K562 (cell line): ENCODE results near the gene THADA. TPM values are rescaled to one million over a fixed set of nuclear protein-coding genes. Genes with fewer than 3 reads are reported as not detected.

Experiments
- ATAC-seq: fragments of 200-7000 bp; cut with Tn5 transposase; 3 replicates; pipeline ENCODE4 v1.9.1; 2020; ENCODE audit warnings: moderate library complexity
- BruUV-seq: library from RNA; stranded (reverse); fragments of 400-500 nt; replicated peaks from 2 replicates; lab custom pipeline; 2021; lab: Mats Ljungman, UMichigan
- CTCF ChIA-PET: fragments of 300-600 bp; formaldehyde crosslinking; extraction: SDS; loops from one replicate; lab custom pipeline; 2021; ENCODE audit warnings: low intra/inter-chr PET ratio; lab: Yijun Ruan, JAX
- POLR2A ChIA-PET: fragments of 300-600, 350-650 bp; sonication (Branson Sonifier 250); formaldehyde crosslinking; extraction: SDS; loops from one replicate; lab custom pipeline; 2021; ENCODE audit warnings: antibody characterized with exemption, inconsistent platforms; lab: Yijun Ruan, JAX
- DNase-seq, 4 experiments: peaks; one replicate each; pipeline versions ENCODE4 v3.0.0 to v3.0.0-alpha.2; 2011 to 2018; ENCODE audit warnings: low spot score in 3 of 4, mixed read lengths in 3 of 4; ENCODE audit errors: extremely low read depth in 1 of 4
- FAIRE-seq: peaks from 2 replicates; lab custom pipeline; 2011; peaks lifted over from hg19 to GRCh38; lab: Jason Lieb, UNC
- H2AFZ ChIP-seq: 2 replicates; pipeline ENCODE4 v1.6.0; 2011; ENCODE audit warnings: low read depth, low read length, control low read depth, inconsistent platforms
- H3K27ac ChIP-seq: fragments of 200-600 bp; 3 replicates; pipeline ENCODE4 v1.8.0; 2011; ENCODE audit warnings: low read depth, mild to moderate bottlenecking, control low read depth, inconsistent platforms, low read length, moderate library complexity, mixed read lengths; ENCODE audit errors: extremely low read depth
- H3K27me3 ChIP-seq, 2 experiments: fragments of 300-600 bp in 1 of 2; 2 replicates in 1 of 2; 3 replicates in 1 of 2; pipeline versions ENCODE4 v1.6.0 to v1.8.0; 2011; ENCODE audit warnings: inconsistent platforms in 2 of 2, low read length in 2 of 2, mild to moderate bottlenecking in 1 of 2, mixed read lengths in 1 of 2, moderate library complexity in 1 of 2; ENCODE audit not compliant: control insufficient read depth in 2 of 2, insufficient read depth in 2 of 2
- H3K36me3 ChIP-seq: fragments of 300-600 bp; 3 replicates; pipeline ENCODE4 v1.8.0; 2011; ENCODE audit warnings: mild to moderate bottlenecking, low read length, inconsistent platforms; ENCODE audit not compliant: control insufficient read depth, insufficient read depth
- H3K4me1 ChIP-seq, 2 experiments: fragments of 200-600 bp in 1 of 2; replicated peaks in 1 of 2; 2 replicates in 1 of 2; 3 replicates in 1 of 2; pipeline versions ENCODE4 v1.5.1 to v1.8.0; 2011; ENCODE audit warnings: inconsistent platforms in 2 of 2, low read length in 2 of 2, mild to moderate bottlenecking in 1 of 2, mixed read lengths in 1 of 2, moderate library complexity in 1 of 2; ENCODE audit not compliant: control insufficient read depth in 2 of 2, insufficient read depth in 2 of 2
- H3K4me2 ChIP-seq: 2 replicates; pipeline ENCODE4 v1.6.1; 2011; ENCODE audit warnings: low read length, control low read depth, inconsistent platforms, mixed read lengths; ENCODE audit not compliant: insufficient read depth
- H3K4me3 ChIP-seq: fragments of 200-600 bp; sonication (generic), shearing (Covaris generic); 2 replicates; pipeline ENCODE4 v1.5.1; 2016; ENCODE audit warnings: control low read depth, inconsistent platforms
- H3K79me2 ChIP-seq: fragments of 200-600 bp; 3 replicates; pipeline ENCODE4 v1.8.0; 2011; ENCODE audit warnings: low read length, inconsistent platforms; ENCODE audit not compliant: control insufficient read depth, insufficient read depth
- H3K9ac ChIP-seq, 2 experiments: 2 replicates each; pipeline versions ENCODE4 v1.6.0 to v1.6.1; 2011; ENCODE audit warnings: low read depth in 2 of 2, low read length in 2 of 2, control low read depth in 1 of 2, inconsistent platforms in 1 of 2, mild to moderate bottlenecking in 1 of 2, mixed read lengths in 1 of 2; ENCODE audit not compliant: insufficient read depth in 1 of 2
- H3K9me1 ChIP-seq: one replicate; pipeline ENCODE4 v1.6.0; 2011; ENCODE audit warnings: inconsistent platforms, mild to moderate bottlenecking, low read length, moderate library complexity; ENCODE audit not compliant: control insufficient read depth, insufficient read depth
- H3K9me3 ChIP-seq: replicated peaks from 2 replicates; pipeline ENCODE4 v1.5.1; 2011; ENCODE audit warnings: low read depth, low read length, inconsistent platforms; ENCODE audit not compliant: control insufficient read depth, insufficient read depth
- H4K20me1 ChIP-seq: replicated peaks from 2 replicates; pipeline ENCODE4 v1.6.1; 2011; ENCODE audit warnings: low read length, inconsistent platforms, mixed read lengths; ENCODE audit not compliant: control insufficient read depth, insufficient read depth
- ATF7 ChIP-seq: fragments of 450-650 bp; IDR thresholded peaks from 2 replicates; pipeline ENCODE4 v1.7.1; 2014; ENCODE audit warnings: mild to moderate bottlenecking, moderate library complexity
- CREM ChIP-seq: IDR thresholded peaks from 2 replicates; pipeline ENCODE4 v1.6.1; 2014; ENCODE audit warnings: antibody characterized with exemption, low read depth
- E2F6 ChIP-seq, 2 experiments: IDR thresholded peaks; 2 replicates each; pipeline ENCODE4 v1.6.1; 2011; ENCODE audit warnings: borderline replicate concordance in 1 of 2, control low read depth in 1 of 2, low read depth in 1 of 2, low read length in 1 of 2, mild to moderate bottlenecking in 1 of 2, mixed read lengths in 1 of 2, moderate library complexity in 1 of 2; ENCODE audit not compliant: insufficient read depth in 1 of 2, insufficient read length in 1 of 2, poor library complexity in 1 of 2, severe bottlenecking in 1 of 2; ENCODE audit errors: extremely low read depth in 1 of 2
- FOXP1 ChIP-seq: sonication (generic); formaldehyde crosslinking; IDR thresholded peaks from 2 replicates; pipeline ENCODE4 v1.8.0; 2022; ENCODE audit warnings: mild to moderate bottlenecking, missing genetic modification reagents
- FUS ChIP-seq: fragments of 200-400 bp; formaldehyde crosslinking; optimal IDR thresholded peaks from 2 replicates; pipeline ENCODE3; 2017; ENCODE audit warnings: low read depth, low read length
- GTF2E2 ChIP-seq: fragments of 200-800 bp; sonication (Bioruptor generic); IDR thresholded peaks from 2 replicates; pipeline ENCODE4 v1.6.1; 2016; ENCODE audit warnings: missing genetic modification characterization, missing compliant biosample characterization
- HSF4 ChIP-seq: fragments of 250-450 bp; sonication (Bioruptor Pico); IDR thresholded peaks from 2 replicates; pipeline ENCODE4 v2.1.2; 2022; ENCODE audit warnings: mild to moderate bottlenecking, moderate library complexity, borderline replicate concordance
- KDM5B ChIP-seq: fragments of 200-600 bp; sonication (generic); IDR thresholded peaks from 2 replicates; pipeline ENCODE4 v1.6.1; 2012; ENCODE audit warnings: low read depth, mild to moderate bottlenecking, moderate library complexity, low read length, control low read depth, inconsistent platforms; ENCODE audit not compliant: insufficient replicate concordance
- NKRF ChIP-seq: fragments of 450-650 bp; IDR thresholded peaks from 2 replicates; pipeline ENCODE4 v1.6.1; 2016; ENCODE audit warnings: borderline replicate concordance
- SRF ChIP-seq, 2 experiments: fragments of 250-450, 450-650 bp in 1 of 2; sonication (Bioruptor Pico) in 1 of 2; sonication (generic) in 1 of 2; formaldehyde crosslinking; IDR thresholded peaks; 2 replicates each; pipeline versions ENCODE4 v1.5.0 to v1.5.1; 2020 to 2022; ENCODE audit warnings: mild to moderate bottlenecking in 1 of 2, missing genetic modification reagents in 1 of 2
- TBP ChIP-seq: optimal IDR thresholded peaks from 2 replicates; pipeline ENCODE3; 2011; ENCODE audit warnings: low read depth, low read length, improper control_type of control experiment
- TSHZ1 ChIP-seq: fragments of 250-450 bp; sonication (Bioruptor Pico); IDR thresholded peaks from 2 replicates; pipeline ENCODE4 v1.4.0; 2020; ENCODE audit warnings: mild to moderate bottlenecking, moderate library complexity
- WGBS: fragments of 100-300 bp; shearing (Covaris generic); methylation state at CpG from one replicate; pipeline ENCODE4 v1.1.6; 2016; ENCODE audit warnings: low coverage, mixed read lengths; ENCODE audit not compliant: insufficient coverage; ENCODE audit errors: missing lambda C conversion rate; 5-methylcytosine and 5-hydroxymethylcytosine counted together
- in situ Hi-C: fragments of 300-500 bp; cut with MboI; formaldehyde crosslinking; loops from 4 replicates; pipeline ENCODE4 v1.15.0; 2018; ENCODE audit warnings: inconsistent platforms, mixed read lengths
- intact Hi-C: fragments of 100-400 bp; cut with micrococcal nuclease; formaldehyde crosslinking; loops from 2 replicates; pipeline ENCODE4 v1.14.2; 2022
- polyA plus RNA-seq, 8 experiments: library from polyadenylated mRNA; depleted of rRNA in 4 of 8; stranded (reverse) in 5 of 8; unstranded in 3 of 8; fragments of >200 nt; fragmentation: Nextera tagmentation in 2 of 8; fragmentation: Illumina TruSeq in 1 of 8; extraction: Ambion mirVana in 2 of 8; extraction: Trizol in 1 of 8; gene quantifications; 2 replicates each; pipeline versions ENCODE4 v1.2.1 to v1.2.3, GENCODE V29; 2011 to 2014; ENCODE audit warnings: inconsistent platforms in 1 of 8, missing spikeins in 1 of 8
- total RNA-seq, 7 experiments: library from RNA; depleted of rRNA in 6 of 7; stranded (reverse); fragments of >200 nt in 6 of 7; fragmentation: Illumina TruSeq in 2 of 7; extraction: Trizol in 2 of 7; gene quantifications; 2 replicates each; pipeline versions ENCODE4 v1.2.1 to v1.2.3, GENCODE V29; 2011 to 2021; ENCODE audit warnings: low replicate concordance in 1 of 7

THADA gene
- total and polyA plus RNA-seq, 9 of the 15 experiments (the other 6 are each of a cell fraction or from before 2014, with no cell fraction given) = 17.8 to 34.7 (median 31.9) TPM

GRCh38 chr2:43226558-43226954, 369.3 kb downstream of the THADA start, which contains the start of gene ZFP36L2:
ZFP36L2 (minus strand) TSS chr2:43226606; CDS start chr2:43226315, 291 bp downstream.
- Histone ChIP-seq H3K4me1 (peaks cover 12 to 47% of the 10 kb centered on the region in 2 experiments; a peak in 4 of 5 replicates), H4K20me1 (no peaks in the 10 kb centered on the region; the same call in 1 of the 2 replicates), H3K9me1 (no peaks in the 10 kb centered on the region), H3K79me2 (peaks cover 63% of the 10 kb centered on the region), H3K4me3 (peak within 1 kb of the TSS; percentile 62), H3K9me3 (no peaks in the 10 kb centered on the region), H3K4me2 (peak within 1 kb of the TSS; percentile 81), H3K36me3 (peaks cover 45% of the 10 kb centered on the region), H2AFZ (peak within 1 kb of the TSS; percentile 85), H3K9ac (peak within 1 kb of the TSS; percentile 93 to 99), H3K27me3 (no peaks in the 10 kb centered on the region), H3K27ac (peak within 1 kb of the TSS; percentile 97)
- 0% methylated on average over 13 of the region's 58 CpGs for WGBS
- in situ Hi-C loops (loop anchor here (5.0 to 10.0 kb wide), 3 partner anchors 52 to 399 kb away; no protein-coding TSS in a partner anchor), intact Hi-C loops (loop anchor here (1.0 to 5.0 kb wide), 6 partner anchors 36 to 398 kb away; no protein-coding TSS in a partner anchor)
- POLR2A ChIA-PET = interaction anchor here (0.6 to 2.0 kb wide), 23 partner anchors 8 to 417 kb away, joined by 3 to 10 read pairs (median 4); no protein-coding TSS in a partner anchor
- DNase-seq = peak; percentile 95 to 99 (median 96)
- no peak for FAIRE-seq
- CTCF ChIA-PET = interaction anchor here (0.8 to 6.3 kb wide), 3 partner anchors 280 to 351 kb away, joined by 4 to 41 read pairs (median 4); no protein-coding TSS in a partner anchor
- ATAC-seq = peak; percentile 79
- BruUV-seq = no TSS peak
- TF ChIP-seq E2F6 (IDR thresholded peaks at IDR 0.05; ENCODE audit: borderline replicate concordance in 1 of 2, extremely low read depth in 1 of 2, insufficient read depth in 1 of 2, insufficient read length in 1 of 2, low read depth in 1 of 2, low read length in 1 of 2, poor library complexity in 1 of 2, severe bottlenecking in 1 of 2) (peak in 1 of 2 experiments; percentile 71), NKRF (no peak), FUS (peak; percentile 35), KDM5B (peak; percentile 96), ATF7 (peak; percentile 63; the same call in 1 of the 2 replicates), SRF (CRISPR knock-in tag; IDR thresholded peaks at IDR 0.05) (no peak), TBP (peak; percentile 96), CREM (peak; percentile 77), GTF2E2 (tag) (peak; percentile 90), HSF4 (CRISPR knock-in tag) (no peak), TSHZ1 (no peak), FOXP1 (no peak; the same call in 1 of the 2 replicates)
